ENCODE results near the gene HNRNPF.

GRCh38 chr10:43355749-43356371 is 53.1 kb downstream of the HNRNPF start:
- TF ChIP-seq CTCF (IDR thresholded peaks at IDR 0.05), result no peak
- TF ChIP-seq POLR2A (IDR thresholded peaks at IDR 0.05), result no peak

Measured in esophagus squamous epithelium (tissue), 4 donors.